Esophagus squamous epithelium (tissue), 5 donors: ENCODE measurements around the gene RDH5. TPM values are rescaled to one million over a fixed set of nuclear protein-coding genes. Genes with fewer than 3 reads are reported as not detected.

Experiments used
- DNase-seq: peaks from one replicate; lab custom pipeline; 2025; lab: John Stamatoyannopoulos, UW
- H3K27ac ChIP-seq, 4 donors: fragments of 200-600 bp; sonication (generic); one replicate each; pipeline ENCODE4 v1.5.1; 2016 to 2019; ENCODE audit warnings: mild to moderate bottlenecking in 1 of 4
- H3K27me3 ChIP-seq, 4 donors: fragments of 200-600 bp; sonication (generic); 1 replicate in 3 of 4; 2 replicates in 1 of 4; pipeline versions ENCODE4 v1.5.1 to v1.6.0; 2017 to 2021; ENCODE audit warnings: antibody characterized with exemption in 1 of 4
- H3K36me3 ChIP-seq, 3 donors: fragments of 200-600 bp; sonication (generic); one replicate each; pipeline ENCODE4 v1.5.1; 2016 to 2019
- H3K4me1 ChIP-seq, 3 donors: fragments of 200-600 bp; sonication (generic); one replicate each; pipeline ENCODE4 v1.5.1; 2017 to 2019
- H3K4me3 ChIP-seq, 4 donors: fragments of 200-600 bp; sonication (generic); 1 replicate in 3 of 4; 2 replicates in 1 of 4; pipeline ENCODE4 v1.5.1; 2016 to 2019; ENCODE audit warnings: mild to moderate bottlenecking in 2 of 4, moderate library complexity in 1 of 4
- H3K9me3 ChIP-seq, 3 donors: fragments of 200-600 bp; sonication (generic); one replicate each; pipeline ENCODE4 v1.5.1; 2016 to 2019
- CTCF ChIP-seq, 6 experiments: fragments of 450-650 bp in 4 of 6; fragments of 200-600 bp in 2 of 6; sonication (generic) in 2 of 6; IDR thresholded peaks; one replicate each; pipeline ENCODE4 v1.5.1; 2016 to 2019; ENCODE audit warnings: antibody characterized with exemption in 6 of 6, mild to moderate bottlenecking in 4 of 6, moderate library complexity in 4 of 6
- POLR2A ChIP-seq, 4 donors: fragments of 450-650 bp; IDR thresholded peaks; one replicate each; pipeline ENCODE4 v1.6.1; 2017; ENCODE audit warnings: antibody characterized with exemption in 4 of 4, mild to moderate bottlenecking in 4 of 4, moderate library complexity in 3 of 4
- WGBS, 2 donors: methylation state at CpG; one replicate each; pipeline ENCODE4 v1.1.5; 2018; 5-methylcytosine and 5-hydroxymethylcytosine counted together
- intact Hi-C: fragments of 100-400 bp; cut with DNase I; formaldehyde crosslinking; loops from one replicate; pipeline ENCODE4 v1.15.0; 2022
- total RNA-seq, 4 donors: library from RNA; depleted of rRNA; stranded (reverse); fragments of >200 nt; gene quantifications; one replicate each; pipeline ENCODE4 v1.1.0, GENCODE V29; 2016
- donor health status: DM: yes; HTN: yes; CAD: no.

Gene RDH5
- total RNA-seq, 4 donors from 2014 or later, result 1.3 to 13.5 (median 4.1) TPM

GRCh38 chr12:55715169-55715764 lies 4.9 kb upstream of the RDH5 start:
- peaks cover 37 to 61% (median 43%) of the 10 kb centered on the region in 3 donors for H3K4me1 ChIP-seq
- H3K9me3 ChIP-seq, result no peaks in the 10 kb centered on the region
- peak overlapping the region; percentile 57 to 89 (median 73) for H3K4me3 ChIP-seq
- no peak for DNase-seq
- no peaks in the 10 kb centered on the region for H3K36me3 ChIP-seq
- WGBS, 2 donors, result 37 to 45% methylated on average over 7 of the region's 7 CpGs
- no peak for TF ChIP-seq CTCF (IDR thresholded peaks at IDR 0.05)
- TF ChIP-seq POLR2A (IDR thresholded peaks at IDR 0.05), result no peak
- intact Hi-C loops, result no loop called here
- H3K27ac ChIP-seq, result peak overlapping the region; percentile 93 to 98 (median 94)
- H3K27me3 ChIP-seq, result peaks cover 0 to 3% (median 0%) of the 10 kb centered on the region in 4 donors

- Histone ChIP-seq H3K27ac (peak within 1 kb of the TSS; percentile 93 to 98 (median 94)), H3K9me3 (no peaks in the 10 kb centered on the region), H3K27me3 (no peaks in the 10 kb centered on the region), H3K4me1 (peaks cover 40 to 68% (median 48%) of the 10 kb centered on the region in 3 donors), H3K4me3 (peak within 1 kb of the TSS; percentile 57 to 89 (median 73)), H3K36me3 (no peaks in the 10 kb centered on the region)
- intact Hi-C loops, result no loop called here
- peak; percentile 50 for DNase-seq
- 0% methylated on average over 11 to 17 of the region's 42 CpGs for WGBS, 2 donors
- TF ChIP-seq POLR2A (IDR thresholded peaks at IDR 0.05) (peak in 3 of 4 donors; percentile 22 to 44 (median 38)), CTCF (IDR thresholded peaks at IDR 0.05) (peak in 2 of 6 experiments; percentile 9 to 13)
These were observed 4.2 kb upstream of the RDH5 start, which contains the start of gene BLOC1S1 for GRCh38 chr12:55715833-55716581. Gene BLOC1S1, plus strand, starts transcription at chr12:55716046. Its CDS starts 6 bp downstream, at chr12:55716052.

GRCh38 chr12:55716582-55716957 lies 3.6 kb upstream of the RDH5 start:
- WGBS, 2 donors, result 6 to 21% methylated on average over 3 to 10 of the region's 13 CpGs
- H3K4me1 ChIP-seq, result peaks cover 40 to 74% (median 54%) of the 10 kb centered on the region in 3 donors
- no peak for DNase-seq
- no peaks in the 10 kb centered on the region for H3K9me3 ChIP-seq
- H3K27ac ChIP-seq, result peak overlapping the region; percentile 93 to 98 (median 94)
- TF ChIP-seq POLR2A (IDR thresholded peaks at IDR 0.05) (no peak), CTCF (IDR thresholded peaks at IDR 0.05) (no peak)
- H3K36me3 ChIP-seq, result no peaks in the 10 kb centered on the region
- H3K4me3 ChIP-seq, result peak overlapping the region; percentile 57 to 89 (median 73)
- intact Hi-C loops, result no loop called here
- H3K27me3 ChIP-seq, result no peaks in the 10 kb centered on the region

GRCh38 chr12:55717011-55718007 lies 2.9 kb upstream of the RDH5 start:
- no peak for DNase-seq
- Histone ChIP-seq H3K36me3 (no peaks in the 10 kb centered on the region), H3K27ac (peak overlapping the region; percentile 93 to 98 (median 94)), H3K27me3 (no peaks in the 10 kb centered on the region), H3K4me3 (peak overlapping the region; percentile 57 to 89 (median 73)), H3K9me3 (no peaks in the 10 kb centered on the region), H3K4me1 (peaks cover 40 to 81% (median 54%) of the 10 kb centered on the region in 3 donors)
- TF ChIP-seq CTCF (IDR thresholded peaks at IDR 0.05), result no peak
- 10 to 17% methylated on average over 7 to 8 of the region's 8 CpGs for WGBS, 2 donors
- intact Hi-C loops, result no loop called here
